NB4 (cell line): ENCODE measurements around the gene TIMP4.

Source experiments
- DNase-seq: peaks from one replicate; pipeline ENCODE4 v3.0.0; 2010; ENCODE audit warnings: low read depth
- H3K4me3 ChIP-seq: one replicate; pipeline ENCODE4 v1.5.1; 2011; ENCODE audit warnings: mild to moderate bottlenecking, low read depth, low read length, moderate library complexity
- MAX ChIP-seq: IDR thresholded peaks from 2 replicates; pipeline ENCODE4 v1.6.1; 2011; ENCODE audit warnings: low read depth, low read length
- MYC ChIP-seq: IDR thresholded peaks from 2 replicates; pipeline ENCODE4 v1.6.1; 2011; ENCODE audit warnings: low read depth, low read length
- POLR2A ChIP-seq: IDR thresholded peaks from 2 replicates; pipeline ENCODE4 v1.6.1; 2011; ENCODE audit warnings: mild to moderate bottlenecking; ENCODE audit not compliant: insufficient read length; ENCODE audit errors: extremely low read depth
- TF ChIP-seq, protein P1 (sequence below): IDR thresholded peaks from one replicate; pipeline ENCODE4 v1.5.1; 2012; ENCODE audit warnings: low read depth, low read length

TIMP4 gene

GRCh38 chr3:12181806-12182205 is 23.1 kb upstream of the TIMP4 start:
- DNase-seq, result no peak
- H3K4me3 ChIP-seq, result no peak overlapping the region
- no peak for TF ChIP-seq MAX

DNA sequence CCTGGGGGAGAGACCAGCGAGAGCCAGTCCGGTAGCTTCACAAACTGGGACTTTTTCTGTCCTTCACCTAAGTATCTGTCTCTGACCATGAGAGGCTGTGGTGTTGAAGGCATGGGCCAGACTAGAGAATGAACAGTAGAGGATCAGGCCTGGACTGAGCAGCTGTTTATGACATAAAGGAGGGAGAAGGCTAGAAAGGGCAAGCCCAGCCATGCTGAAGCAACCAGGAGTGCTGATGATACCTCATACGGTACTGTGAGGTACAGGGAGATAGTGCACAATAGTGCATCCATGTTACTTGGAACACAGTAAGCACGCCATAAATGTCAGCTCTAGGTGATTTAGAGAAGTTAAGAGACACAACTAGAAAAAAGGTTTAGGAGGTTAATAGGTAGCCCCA is 22.6 kb upstream of the TIMP4 start:
- no peak for DNase-seq
- no peak overlapping the region for H3K4me3 ChIP-seq
- TF ChIP-seq MAX, result no peak
- TF ChIP-seq POLR2A, result no peak
- no peak for TF ChIP-seq MYC
- TF ChIP-seq, protein P1, sequence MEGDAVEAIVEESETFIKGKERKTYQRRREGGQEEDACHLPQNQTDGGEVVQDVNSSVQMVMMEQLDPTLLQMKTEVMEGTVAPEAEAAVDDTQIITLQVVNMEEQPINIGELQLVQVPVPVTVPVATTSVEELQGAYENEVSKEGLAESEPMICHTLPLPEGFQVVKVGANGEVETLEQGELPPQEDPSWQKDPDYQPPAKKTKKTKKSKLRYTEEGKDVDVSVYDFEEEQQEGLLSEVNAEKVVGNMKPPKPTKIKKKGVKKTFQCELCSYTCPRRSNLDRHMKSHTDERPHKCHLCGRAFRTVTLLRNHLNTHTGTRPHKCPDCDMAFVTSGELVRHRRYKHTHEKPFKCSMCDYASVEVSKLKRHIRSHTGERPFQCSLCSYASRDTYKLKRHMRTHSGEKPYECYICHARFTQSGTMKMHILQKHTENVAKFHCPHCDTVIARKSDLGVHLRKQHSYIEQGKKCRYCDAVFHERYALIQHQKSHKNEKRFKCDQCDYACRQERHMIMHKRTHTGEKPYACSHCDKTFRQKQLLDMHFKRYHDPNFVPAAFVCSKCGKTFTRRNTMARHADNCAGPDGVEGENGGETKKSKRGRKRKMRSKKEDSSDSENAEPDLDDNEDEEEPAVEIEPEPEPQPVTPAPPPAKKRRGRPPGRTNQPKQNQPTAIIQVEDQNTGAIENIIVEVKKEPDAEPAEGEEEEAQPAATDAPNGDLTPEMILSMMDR, result no peak

DNA sequence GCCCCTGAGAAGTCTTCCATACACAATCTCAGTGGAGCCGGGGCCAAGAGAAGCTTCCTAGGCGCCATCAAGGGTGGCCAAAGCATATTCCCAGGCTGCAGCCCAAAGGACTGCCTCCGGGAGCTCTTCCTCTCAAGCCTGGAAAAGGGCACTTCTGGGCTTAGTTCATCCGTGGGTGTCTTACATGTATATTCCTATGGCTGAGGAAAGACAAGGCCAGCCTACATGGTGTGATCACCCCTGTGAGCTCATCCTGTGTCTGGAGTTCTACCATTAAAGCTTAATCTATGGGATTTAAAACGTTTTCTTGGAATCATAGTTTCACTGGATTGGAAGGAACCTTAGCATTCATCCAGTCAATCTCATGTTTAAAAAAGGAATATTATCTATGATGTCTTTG is 21.9 kb upstream of the TIMP4 start:
- no peak for DNase-seq
- TF ChIP-seq POLR2A (no peak), MAX (no peak), MYC (no peak)
- TF ChIP-seq, protein P1, result no peak
- H3K4me3 ChIP-seq, result no peak overlapping the region

DNA sequence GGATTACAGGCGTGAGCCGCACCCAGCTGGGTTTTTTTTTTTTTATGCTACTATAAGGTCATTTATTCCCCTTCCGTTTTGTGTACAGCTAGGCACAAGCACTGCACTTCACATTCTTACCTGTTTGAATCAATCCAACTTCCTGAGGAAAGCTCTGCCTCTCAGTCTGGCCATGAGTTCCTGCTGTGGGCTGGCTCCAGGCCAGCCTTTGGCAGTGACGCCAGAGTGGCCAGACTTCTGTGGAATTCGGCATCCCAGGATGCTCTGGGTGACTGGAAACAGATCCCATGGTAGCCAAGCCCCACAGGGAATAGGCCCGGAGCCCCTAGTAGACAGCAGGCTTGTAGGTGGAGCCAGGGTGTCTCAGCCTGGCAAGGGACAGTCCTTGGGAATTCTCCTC is 21.5 kb upstream of the TIMP4 start:
- no peak for DNase-seq

GRCh38 chr3:12179441-12179840 is 20.7 kb upstream of the TIMP4 start:
- DNase-seq, result no peak
- TF ChIP-seq, protein P1, result no peak
- no peak for TF ChIP-seq MAX
- TF ChIP-seq POLR2A, result no peak
- TF ChIP-seq MYC, result no peak
- H3K4me3 ChIP-seq, result no peak overlapping the region

More for the DNA sequence above, 21.5 kb upstream of the TIMP4 start:
- TF ChIP-seq MYC (no peak), POLR2A (no peak), MAX (no peak)
- TF ChIP-seq, protein P1, result no peak
- H3K4me3 ChIP-seq, result no peak overlapping the region

- H3K4me3 ChIP-seq, result no peak overlapping the region
- peak; percentile 39 for DNase-seq
- no peak for TF ChIP-seq POLR2A
- TF ChIP-seq, protein P1, result no peak
- TF ChIP-seq MYC, result no peak
- no peak for TF ChIP-seq MAX
Measured at GRCh38 chr3:12178091-12178820, 19.5 kb upstream of the TIMP4 start.
